ENCODE data around the gene STPG3. TPM values are rescaled to one million over a fixed set of nuclear protein-coding genes. Genes with fewer than 3 reads are reported as not detected.
A peak's percentile ranks its signal among the peaks of the same experiment; 100 is the strongest.

The STPG3 gene
- polyA plus RNA-seq, 1 donor (not counting 4 experiments of a cell fraction or from before 2014, with no cell fraction given): not detected

DNA sequence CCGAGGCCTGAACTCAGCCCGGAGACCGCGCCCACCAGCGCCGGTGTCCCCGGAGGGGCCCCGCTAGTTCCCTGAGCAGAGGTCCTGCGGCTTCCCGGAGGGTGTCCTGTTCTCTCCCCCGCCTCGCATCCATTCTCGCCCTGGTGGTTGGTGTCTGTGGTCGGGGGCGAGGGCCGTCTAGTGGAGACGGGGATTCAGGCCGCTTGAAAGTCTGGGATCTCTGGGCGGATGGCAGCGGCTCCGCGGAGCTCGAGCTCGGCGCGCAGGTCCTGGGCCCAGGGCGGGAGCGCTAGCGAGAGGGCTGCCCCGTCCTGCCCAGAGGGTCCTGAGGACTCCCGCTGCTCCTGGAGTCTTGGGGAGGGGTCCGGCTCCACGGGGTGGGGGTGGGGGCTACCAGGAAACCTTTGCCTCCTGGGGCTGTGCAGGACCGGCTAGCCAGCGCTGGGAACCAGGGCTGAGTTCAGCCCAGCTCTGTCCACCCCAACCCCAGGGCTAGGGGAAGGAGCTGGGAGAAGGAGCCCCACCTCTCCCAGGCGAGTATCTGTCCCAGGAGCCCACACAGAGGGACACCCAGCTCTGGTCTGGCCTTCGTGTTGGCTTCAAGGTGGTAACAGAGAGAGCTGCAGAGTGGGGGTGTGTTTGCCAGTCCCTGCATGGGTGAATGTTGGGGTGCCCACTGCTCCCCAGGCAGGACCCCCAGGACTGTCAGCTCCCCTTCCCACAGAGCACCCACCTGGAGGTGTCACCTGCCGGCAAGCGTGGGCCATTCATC lies 30.4 kb downstream of the STPG3 start:
- Histone ChIP-seq H3K9ac (ENCODE audit: control insufficient read depth, extremely low read depth, insufficient read depth, low read length) (no peak overlapping the region), H3K9me3 (ENCODE audit: control insufficient read depth, low read depth, low read length) (no peaks in the 10 kb centered on the region), H3K27ac (ENCODE audit: control insufficient read depth, insufficient read depth, low read length) (no peak overlapping the region), H3K4me2 (ENCODE audit: control insufficient read depth, extremely low read depth, insufficient read depth, low read depth, low read length) (no peak overlapping the region), H3K27me3 (ENCODE audit: control insufficient read depth, extremely low read depth, insufficient read depth, low read length) (peaks cover 3% of the 10 kb centered on the region), H3K79me2 (ENCODE audit: control insufficient read depth, insufficient read depth, low read length) (peaks cover 25% of the 10 kb centered on the region), H3K9me1 (ENCODE audit: control insufficient read depth, extremely low read depth, insufficient read depth, low read length) (no peaks in the 10 kb centered on the region), H3K4me3 (ENCODE audit: control insufficient read depth in 2 of 3, extremely low read depth in 1 of 3, insufficient read depth in 2 of 3, low read depth in 1 of 3, low read length in 3 of 3) (no peak overlapping the region), H3K4me1 (ENCODE audit: control insufficient read depth, extremely low read depth, insufficient read depth, low read length) (peaks cover 8% of the 10 kb centered on the region), H2AFZ (ENCODE audit: control insufficient read depth, low read length) (no peak overlapping the region), H4K20me1 (ENCODE audit: control insufficient read depth, extremely low read depth, insufficient read depth, low read length) (peaks cover 3% of the 10 kb centered on the region), H3K36me3 (ENCODE audit: control insufficient read depth in 2 of 2, extremely low read depth in 1 of 2, insufficient read depth in 2 of 2, low read length in 2 of 2) (peaks cover 8 to 14% of the 10 kb centered on the region in 2 experiments)
- DNase-seq (ENCODE audit: low read depth, low spot score) (no peak), FAIRE-seq (no peak)
- dilution Hi-C loops (cut with MboI; ENCODE audit: extremely low pct_ligation_motif_present, low sequenced_read_pairs): no loop called here
- TF ChIP-seq, protein P1, sequence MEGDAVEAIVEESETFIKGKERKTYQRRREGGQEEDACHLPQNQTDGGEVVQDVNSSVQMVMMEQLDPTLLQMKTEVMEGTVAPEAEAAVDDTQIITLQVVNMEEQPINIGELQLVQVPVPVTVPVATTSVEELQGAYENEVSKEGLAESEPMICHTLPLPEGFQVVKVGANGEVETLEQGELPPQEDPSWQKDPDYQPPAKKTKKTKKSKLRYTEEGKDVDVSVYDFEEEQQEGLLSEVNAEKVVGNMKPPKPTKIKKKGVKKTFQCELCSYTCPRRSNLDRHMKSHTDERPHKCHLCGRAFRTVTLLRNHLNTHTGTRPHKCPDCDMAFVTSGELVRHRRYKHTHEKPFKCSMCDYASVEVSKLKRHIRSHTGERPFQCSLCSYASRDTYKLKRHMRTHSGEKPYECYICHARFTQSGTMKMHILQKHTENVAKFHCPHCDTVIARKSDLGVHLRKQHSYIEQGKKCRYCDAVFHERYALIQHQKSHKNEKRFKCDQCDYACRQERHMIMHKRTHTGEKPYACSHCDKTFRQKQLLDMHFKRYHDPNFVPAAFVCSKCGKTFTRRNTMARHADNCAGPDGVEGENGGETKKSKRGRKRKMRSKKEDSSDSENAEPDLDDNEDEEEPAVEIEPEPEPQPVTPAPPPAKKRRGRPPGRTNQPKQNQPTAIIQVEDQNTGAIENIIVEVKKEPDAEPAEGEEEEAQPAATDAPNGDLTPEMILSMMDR (optimal IDR thresholded peaks at IDR 0.05 in 1 of 3, IDR thresholded peaks at IDR 0.05 in 1 of 3, conservative IDR thresholded peaks at IDR 0.05 in 1 of 3; ENCODE audit: extremely low read depth in 1 of 3, insufficient read depth in 2 of 3, low read length in 3 of 3): no peak
- no peak for TF ChIP-seq EZH2 (IDR thresholded peaks at IDR 0.05; ENCODE audit: low read length)

DNA sequence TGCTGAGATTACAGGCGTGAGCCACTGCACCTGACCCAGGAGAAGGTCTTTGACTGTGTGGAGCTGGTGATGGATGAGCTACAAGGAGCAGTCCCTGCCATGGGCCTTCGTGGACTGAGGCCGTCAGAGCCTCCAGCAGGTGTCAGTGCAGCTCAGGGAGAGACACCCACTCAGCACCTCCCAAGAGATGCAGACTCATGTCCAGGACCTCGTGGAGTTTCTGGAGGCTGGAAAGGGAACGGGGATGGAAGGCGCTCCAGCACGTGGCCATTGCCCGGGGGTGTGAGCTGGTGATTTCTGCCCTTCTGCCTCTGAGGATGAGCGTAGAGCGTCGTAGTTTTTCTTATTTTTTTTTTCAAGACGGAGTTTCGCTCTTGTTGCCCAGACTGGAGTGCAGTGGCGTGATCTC lies 35.9 kb downstream of the STPG3 start:
- no peak overlapping the region for H3K27ac ChIP-seq (ENCODE audit: control insufficient read depth, insufficient read depth, low read length)
- H2AFZ ChIP-seq (ENCODE audit: control insufficient read depth, low read length): no peak overlapping the region
- peaks cover 3% of the 10 kb centered on the region for H4K20me1 ChIP-seq (ENCODE audit: control insufficient read depth, extremely low read depth, insufficient read depth, low read length)
- DNase-seq (ENCODE audit: low read depth, low spot score) (no peak), FAIRE-seq (no peak)
- H3K4me1 ChIP-seq (ENCODE audit: control insufficient read depth, extremely low read depth, insufficient read depth, low read length): no peaks in the 10 kb centered on the region
- no peaks in the 10 kb centered on the region for H3K9me1 ChIP-seq (ENCODE audit: control insufficient read depth, extremely low read depth, insufficient read depth, low read length)
- H3K9me3 ChIP-seq (ENCODE audit: control insufficient read depth, low read depth, low read length): no peaks in the 10 kb centered on the region
- dilution Hi-C loops (cut with MboI; ENCODE audit: extremely low pct_ligation_motif_present, low sequenced_read_pairs): no loop called here
- TF ChIP-seq EZH2 (IDR thresholded peaks at IDR 0.05; ENCODE audit: low read length): no peak
- TF ChIP-seq, protein P1 (optimal IDR thresholded peaks at IDR 0.05 in 1 of 3, IDR thresholded peaks at IDR 0.05 in 1 of 3, conservative IDR thresholded peaks at IDR 0.05 in 1 of 3; ENCODE audit: extremely low read depth in 1 of 3, insufficient read depth in 2 of 3, low read length in 3 of 3): peak; percentile 70 to 83 (median 77)
- H3K79me2 ChIP-seq (ENCODE audit: control insufficient read depth, insufficient read depth, low read length): no peaks in the 10 kb centered on the region
- H3K9ac ChIP-seq (ENCODE audit: control insufficient read depth, extremely low read depth, insufficient read depth, low read length): no peak overlapping the region
- no peak overlapping the region for H3K4me3 ChIP-seq (ENCODE audit: control insufficient read depth in 2 of 3, extremely low read depth in 1 of 3, insufficient read depth in 2 of 3, low read depth in 1 of 3, low read length in 3 of 3)
- no peak overlapping the region for H3K4me2 ChIP-seq (ENCODE audit: control insufficient read depth, extremely low read depth, insufficient read depth, low read depth, low read length)
- no peaks in the 10 kb centered on the region for H3K27me3 ChIP-seq (ENCODE audit: control insufficient read depth, extremely low read depth, insufficient read depth, low read length)
- peaks cover 3 to 5% of the 10 kb centered on the region in 2 experiments for H3K36me3 ChIP-seq (ENCODE audit: control insufficient read depth in 2 of 2, extremely low read depth in 1 of 2, insufficient read depth in 2 of 2, low read length in 2 of 2)
